Measurements from ENCODE around the gene CD36. TPM values are rescaled to one million over a fixed set of nuclear protein-coding genes. Genes with fewer than 3 reads are reported as not detected.
"Not testable (repeated sequence)": the region's sequence is repeated elsewhere in the genome, so short reads cannot be mapped to it uniquely, and the experiment has no call there.

The CD36 gene
- total RNA-seq, 3 donors from 2014 or later, result 0.42 to 0.87 (median 0.68) TPM

- DNase-seq (no peak), ATAC-seq (no peak)
- Mint-ChIP-seq H3K4me3 (no peak overlapping the region), H3K4me1 (ENCODE audit: low read depth) (no peaks in the 10 kb centered on the region), H3K27me3 (ENCODE audit: low read depth) (no peaks in the 10 kb centered on the region), H3K36me3 (ENCODE audit: insufficient read depth) (no peaks in the 10 kb centered on the region), H3K9me3 (no peaks in the 10 kb centered on the region)
These were observed 14.8 kb downstream of the CD36 start for GRCh38 chr7:80653244-80653643.

GRCh38 chr7:80654887-80655340 lies 16.5 kb downstream of the CD36 start:
- no peak overlapping the region for H3K4me3 Mint-ChIP-seq
- no peaks in the 10 kb centered on the region for H3K27me3 Mint-ChIP-seq (ENCODE audit: low read depth)
- H3K4me1 Mint-ChIP-seq (ENCODE audit: low read depth), result no peaks in the 10 kb centered on the region
- H3K36me3 Mint-ChIP-seq (ENCODE audit: insufficient read depth), result no peaks in the 10 kb centered on the region
- DNase-seq, result no peak
- no peaks in the 10 kb centered on the region for H3K9me3 Mint-ChIP-seq
- no peak for ATAC-seq

- Mint-ChIP-seq H3K9me3 (no peaks in the 10 kb centered on the region), H3K36me3 (ENCODE audit: insufficient read depth) (no peaks in the 10 kb centered on the region)
- ATAC-seq, result no peak
These were observed 17.6 kb downstream of the CD36 start for GRCh38 chr7:80656029-80656428.

GRCh38 chr7:80659120-80660055 lies 20.9 kb downstream of the CD36 start:
- H3K4me1 Mint-ChIP-seq (ENCODE audit: low read depth), result no peaks in the 10 kb centered on the region
- DNase-seq, result no peak
- H3K36me3 Mint-ChIP-seq (ENCODE audit: insufficient read depth), result no peaks in the 10 kb centered on the region
- no peak overlapping the region for H3K4me3 Mint-ChIP-seq
- no peaks in the 10 kb centered on the region for H3K9me3 Mint-ChIP-seq
- H3K27me3 Mint-ChIP-seq (ENCODE audit: low read depth), result no peaks in the 10 kb centered on the region
- no peak for ATAC-seq

More at GRCh38 chr7:80656029-80656428, 17.6 kb downstream of the CD36 start:
- Mint-ChIP-seq H3K4me3 (no peak overlapping the region), H3K27me3 (ENCODE audit: low read depth) (no peaks in the 10 kb centered on the region), H3K4me1 (ENCODE audit: low read depth) (no peaks in the 10 kb centered on the region)
- no peak for DNase-seq

GRCh38 chr7:80660939-80661338 lies 22.5 kb downstream of the CD36 start:
- no peaks in the 10 kb centered on the region for H3K9me3 Mint-ChIP-seq
- no peak for DNase-seq
- H3K4me3 Mint-ChIP-seq, result no peak overlapping the region
- ATAC-seq, result no peak
- H3K36me3 Mint-ChIP-seq (ENCODE audit: insufficient read depth), result no peaks in the 10 kb centered on the region
- no peaks in the 10 kb centered on the region for H3K27me3 Mint-ChIP-seq (ENCODE audit: low read depth)
- no peaks in the 10 kb centered on the region for H3K4me1 Mint-ChIP-seq (ENCODE audit: low read depth)

- no peak for ATAC-seq
- DNase-seq, result no peak
- Mint-ChIP-seq H3K9me3 (no peaks in the 10 kb centered on the region), H3K4me3 (no peak overlapping the region), H3K27me3 (ENCODE audit: low read depth) (no peaks in the 10 kb centered on the region), H3K4me1 (ENCODE audit: low read depth) (no peaks in the 10 kb centered on the region), H3K36me3 (ENCODE audit: insufficient read depth) (no peaks in the 10 kb centered on the region)
These were observed 23.3 kb downstream of the CD36 start for GRCh38 chr7:80661729-80662128.

- no peaks in the 10 kb centered on the region for H3K4me1 Mint-ChIP-seq (ENCODE audit: low read depth)
- ATAC-seq, result no peak
- H3K4me3 Mint-ChIP-seq, result no peak overlapping the region
These were observed 23.8 kb downstream of the CD36 start for GRCh38 chr7:80662252-80662651.

GRCh38 chr7:80665526-80665925 lies 27.1 kb downstream of the CD36 start:
- H3K9me3 Mint-ChIP-seq, result no peaks in the 10 kb centered on the region

More at GRCh38 chr7:80662252-80662651, 23.8 kb downstream of the CD36 start:
- Mint-ChIP-seq H3K9me3 (no peaks in the 10 kb centered on the region), H3K36me3 (ENCODE audit: insufficient read depth) (no peaks in the 10 kb centered on the region), H3K27me3 (ENCODE audit: low read depth) (no peaks in the 10 kb centered on the region)
- no peak for DNase-seq

GRCh38 chr7:80666376-80666775 lies 27.9 kb downstream of the CD36 start:
- no peak for DNase-seq
- Mint-ChIP-seq H3K27me3 (ENCODE audit: low read depth) (no peaks in the 10 kb centered on the region), H3K4me1 (ENCODE audit: low read depth) (no peaks in the 10 kb centered on the region), H3K9me3 (no peaks in the 10 kb centered on the region), H3K4me3 (no peak overlapping the region), H3K36me3 (ENCODE audit: insufficient read depth) (no peaks in the 10 kb centered on the region)
- ATAC-seq, result no peak

More at GRCh38 chr7:80665526-80665925, 27.1 kb downstream of the CD36 start:
- Mint-ChIP-seq H3K4me3 (no peak overlapping the region), H3K36me3 (ENCODE audit: insufficient read depth) (no peaks in the 10 kb centered on the region), H3K27me3 (ENCODE audit: low read depth) (no peaks in the 10 kb centered on the region), H3K4me1 (ENCODE audit: low read depth) (no peaks in the 10 kb centered on the region)
- DNase-seq, result no peak
- no peak for ATAC-seq

- H3K9me3 Mint-ChIP-seq; H3K27me3 Mint-ChIP-seq (ENCODE audit: low read depth); DNase-seq; H3K4me1 Mint-ChIP-seq (ENCODE audit: low read depth); ATAC-seq; H3K4me3 Mint-ChIP-seq; H3K36me3 Mint-ChIP-seq (ENCODE audit: insufficient read depth): not testable (repeated sequence)
These were observed 30.9 kb downstream of the CD36 start for GRCh38 chr7:80669367-80669766.

- Mint-ChIP-seq H3K27me3 (ENCODE audit: low read depth) (no peaks in the 10 kb centered on the region), H3K4me3 (no peak overlapping the region), H3K9me3 (no peaks in the 10 kb centered on the region), H3K4me1 (ENCODE audit: low read depth) (no peaks in the 10 kb centered on the region), H3K36me3 (ENCODE audit: insufficient read depth) (no peaks in the 10 kb centered on the region)
- ATAC-seq (no peak), DNase-seq (no peak)
These were observed 33.3 kb downstream of the CD36 start for GRCh38 chr7:80671744-80672143.

GRCh38 chr7:80675090-80675489 lies 36.6 kb downstream of the CD36 start:
- Mint-ChIP-seq H3K27me3 (ENCODE audit: low read depth) (no peaks in the 10 kb centered on the region), H3K4me3 (no peak overlapping the region), H3K4me1 (ENCODE audit: low read depth) (no peaks in the 10 kb centered on the region), H3K36me3 (ENCODE audit: insufficient read depth) (no peaks in the 10 kb centered on the region), H3K9me3 (no peaks in the 10 kb centered on the region)
- no peak for ATAC-seq
- no peak for DNase-seq

- no peaks in the 10 kb centered on the region for H3K27me3 Mint-ChIP-seq (ENCODE audit: low read depth)
- ATAC-seq, result no peak
- H3K4me1 Mint-ChIP-seq (ENCODE audit: low read depth), result no peaks in the 10 kb centered on the region
- no peaks in the 10 kb centered on the region for H3K9me3 Mint-ChIP-seq
- no peak for DNase-seq
- no peaks in the 10 kb centered on the region for H3K36me3 Mint-ChIP-seq (ENCODE audit: insufficient read depth)
- no peak overlapping the region for H3K4me3 Mint-ChIP-seq
These were observed 38.0 kb downstream of the CD36 start for GRCh38 chr7:80676404-80676803.

GRCh38 chr7:80677629-80678028 lies 39.2 kb downstream of the CD36 start:
- DNase-seq (no peak), ATAC-seq (no peak)
- H3K4me3 Mint-ChIP-seq, result no peak overlapping the region
- H3K36me3 Mint-ChIP-seq (ENCODE audit: insufficient read depth), result no peaks in the 10 kb centered on the region
- H3K9me3 Mint-ChIP-seq, result no peaks in the 10 kb centered on the region
- H3K27me3 Mint-ChIP-seq (ENCODE audit: low read depth), result no peaks in the 10 kb centered on the region
- no peaks in the 10 kb centered on the region for H3K4me1 Mint-ChIP-seq (ENCODE audit: low read depth)

- Mint-ChIP-seq H3K9me3 (no peaks in the 10 kb centered on the region), H3K4me3 (no peak overlapping the region)
These were observed 40.3 kb downstream of the CD36 start for GRCh38 chr7:80678707-80679106.

More at GRCh38 chr7:80678707-80679106, 40.3 kb downstream of the CD36 start:
- no peaks in the 10 kb centered on the region for H3K27me3 Mint-ChIP-seq (ENCODE audit: low read depth)
- ATAC-seq (no peak), DNase-seq (no peak)
- no peaks in the 10 kb centered on the region for H3K4me1 Mint-ChIP-seq (ENCODE audit: low read depth)
- H3K36me3 Mint-ChIP-seq (ENCODE audit: insufficient read depth), result no peaks in the 10 kb centered on the region

Measured in activated T-cell treated with anti-CD3 and anti-CD28 coated beads, Interleukin-2, amount 50 U/mL, for 4 hours (primary cell).